GM10266 (cell line): ENCODE measurements around the gene EP400.
"Not testable (repeated sequence)": the region's sequence is repeated elsewhere in the genome, so short reads cannot be mapped to it uniquely, and the experiment has no call there.

Experiments used
- DNase-seq: peaks from one replicate; pipeline ENCODE4 v3.0.0; 2012; ENCODE audit errors: extremely low spot score
- CTCF ChIP-seq: IDR thresholded peaks from 2 replicates; pipeline ENCODE4 v1.5.1; 2012; ENCODE audit warnings: mild to moderate bottlenecking, low read depth; ENCODE audit not compliant: control insufficient read depth, insufficient read depth; ENCODE audit errors: missing control alignments

The EP400 gene

GRCh38 chr12:132049876-132050275 lies 100.1 kb downstream of the EP400 start:
- no peak for TF ChIP-seq CTCF
- DNase-seq: no peak

GRCh38 chr12:132051718-132052117 lies 102.0 kb downstream of the EP400 start:
- peak; percentile 25 for TF ChIP-seq CTCF

GRCh38 chr12:132052196-132052932 lies 102.6 kb downstream of the EP400 start:
- no peak for TF ChIP-seq CTCF
- DNase-seq: no peak

More at GRCh38 chr12:132051718-132052117, 102.0 kb downstream of the EP400 start:
- not testable (repeated sequence) for DNase-seq

- no peak for DNase-seq
- no peak for TF ChIP-seq CTCF
These were observed 103.9 kb downstream of the EP400 start for GRCh38 chr12:132053338-132054330.

GRCh38 chr12:132054983-132055382 lies 105.2 kb downstream of the EP400 start:
- no peak for TF ChIP-seq CTCF
- no peak for DNase-seq

GRCh38 chr12:132055535-132056096 lies 105.9 kb downstream of the EP400 start:
- TF ChIP-seq CTCF: no peak
- DNase-seq: no peak

GRCh38 chr12:132056320-132056719 lies 106.6 kb downstream of the EP400 start:
- DNase-seq: no peak
- TF ChIP-seq CTCF: no peak
